ENCODE data around the gene SYDE1. TPM values are rescaled to one million over a fixed set of nuclear protein-coding genes. Genes with fewer than 3 reads are reported as not detected.

SYDE1 gene
- total RNA-seq, 4 donors from 2014 or later: 15.4 to 60.9 (median 22.8) TPM

- TF ChIP-seq CTCF (IDR thresholded peaks at IDR 0.05) (no peak), POLR2A (IDR thresholded peaks at IDR 0.05) (no peak)
- H3K36me3 ChIP-seq: no peaks in the 10 kb centered on the region
- H3K27ac ChIP-seq: peak overlapping the region; percentile 63 to 93
- intact Hi-C loops (cut with DNase I; ENCODE audit: low total_unique reads): no loop called here
- H3K4me1 ChIP-seq: no peaks in the 10 kb centered on the region
- H3K4me3 ChIP-seq: peak overlapping the region; percentile 84 to 90
- H3K27me3 ChIP-seq: no peaks in the 10 kb centered on the region
- H3K9me3 ChIP-seq: no peaks in the 10 kb centered on the region
- no peak for DNase-seq
Observed at GRCh38 chr19:15126131-15126910, 19.1 kb downstream of the SYDE1 start.

- Histone ChIP-seq H3K36me3 (no peaks in the 10 kb centered on the region), H3K4me3 (no peak overlapping the region), H3K27ac (no peak overlapping the region), H3K9me3 (no peaks in the 10 kb centered on the region), H3K27me3 (no peaks in the 10 kb centered on the region), H3K4me1 (no peaks in the 10 kb centered on the region)
- no peak for TF ChIP-seq POLR2A (IDR thresholded peaks at IDR 0.05)
- TF ChIP-seq CTCF (IDR thresholded peaks at IDR 0.05): no peak
- intact Hi-C loops (cut with DNase I; ENCODE audit: low total_unique reads): no loop called here
- no peak for DNase-seq
Observed at GRCh38 chr19:15128162-15128770, 21.1 kb downstream of the SYDE1 start.

- Histone ChIP-seq H3K9me3 (no peaks in the 10 kb centered on the region), H3K36me3 (no peaks in the 10 kb centered on the region), H3K4me1 (no peaks in the 10 kb centered on the region), H3K27me3 (no peaks in the 10 kb centered on the region), H3K27ac (no peak overlapping the region), H3K4me3 (no peak overlapping the region)
- intact Hi-C loops (cut with DNase I; ENCODE audit: low total_unique reads): no loop called here
- DNase-seq: no peak
- TF ChIP-seq POLR2A (IDR thresholded peaks at IDR 0.05) (no peak), CTCF (IDR thresholded peaks at IDR 0.05) (no peak)
Observed at GRCh38 chr19:15129856-15130585, 22.8 kb downstream of the SYDE1 start.

- no peak overlapping the region for H3K27ac ChIP-seq
- intact Hi-C loops (cut with DNase I; ENCODE audit: low total_unique reads): no loop called here
Observed at GRCh38 chr19:15136234-15136954, 29.2 kb downstream of the SYDE1 start.

More at GRCh38 chr19:15136234-15136954, 29.2 kb downstream of the SYDE1 start:
- DNase-seq: no peak
- H3K4me1 ChIP-seq: no peaks in the 10 kb centered on the region
- no peaks in the 10 kb centered on the region for H3K27me3 ChIP-seq
- no peaks in the 10 kb centered on the region for H3K36me3 ChIP-seq
- TF ChIP-seq CTCF (IDR thresholded peaks at IDR 0.05): no peak
- TF ChIP-seq POLR2A (IDR thresholded peaks at IDR 0.05): no peak
- no peak overlapping the region for H3K4me3 ChIP-seq
- no peaks in the 10 kb centered on the region for H3K9me3 ChIP-seq

All from uterus (tissue), 4 donors.